Natural killer cell treated with Interleukin-12 subunit alpha and Interleukin-12 subunit beta and Interleukin-15 and Interleukin-18, amount 100 ng/mL, for 72 hours (primary cell): ENCODE results near the gene SLC10A1. TPM values are rescaled to one million over a fixed set of nuclear protein-coding genes. Genes with fewer than 3 reads are reported as not detected.

Experiments
- ATAC-seq, 2 donors: fragments of 150-1000 bp; cut with Tn5 transposase in 1 of 2; sonication (Bioruptor Pico), chemical (Tn5 transposase) in 1 of 2; 2 replicates each; pipeline ENCODE4 v1.10.0; 2021
- DNase-seq: peaks from one replicate; pipeline ENCODE4 v3.0.0; 2022; ENCODE audit warnings: low spot score
- H3K27ac Mint-ChIP-seq, 2 donors: 1 replicate in 1 of 2; 2 replicates in 1 of 2; pipeline ENCODE4 v1.8.0; 2022; ENCODE audit warnings: mixed read lengths in 2 of 2, mild to moderate bottlenecking in 1 of 2, moderate library complexity in 1 of 2
- H3K27me3 Mint-ChIP-seq, 2 donors: 1 replicate in 1 of 2; 2 replicates in 1 of 2; pipeline ENCODE4 v1.8.0; 2022; ENCODE audit warnings: mixed read lengths in 2 of 2
- H3K36me3 Mint-ChIP-seq: one replicate; pipeline ENCODE4 v1.8.0; 2022; ENCODE audit warnings: mixed read lengths
- H3K4me1 Mint-ChIP-seq, 2 donors: 1 replicate in 1 of 2; 2 replicates in 1 of 2; pipeline ENCODE4 v1.8.0; 2022; ENCODE audit warnings: low read depth in 2 of 2, mixed read lengths in 2 of 2, mild to moderate bottlenecking in 1 of 2
- H3K4me3 Mint-ChIP-seq: one replicate; pipeline ENCODE4 v1.8.0; 2022; ENCODE audit warnings: mixed read lengths
- H3K9me3 Mint-ChIP-seq: 2 replicates; pipeline ENCODE4 v1.8.0; 2022; ENCODE audit warnings: mixed read lengths
- total RNA-seq, 2 donors: library from RNA; stranded (reverse); gene quantifications; one replicate each; pipeline ENCODE4 v1.2.3, GENCODE V29; 2022

The SLC10A1 gene
- total RNA-seq, 2 donors from 2014 or later, result not detected

DNA sequence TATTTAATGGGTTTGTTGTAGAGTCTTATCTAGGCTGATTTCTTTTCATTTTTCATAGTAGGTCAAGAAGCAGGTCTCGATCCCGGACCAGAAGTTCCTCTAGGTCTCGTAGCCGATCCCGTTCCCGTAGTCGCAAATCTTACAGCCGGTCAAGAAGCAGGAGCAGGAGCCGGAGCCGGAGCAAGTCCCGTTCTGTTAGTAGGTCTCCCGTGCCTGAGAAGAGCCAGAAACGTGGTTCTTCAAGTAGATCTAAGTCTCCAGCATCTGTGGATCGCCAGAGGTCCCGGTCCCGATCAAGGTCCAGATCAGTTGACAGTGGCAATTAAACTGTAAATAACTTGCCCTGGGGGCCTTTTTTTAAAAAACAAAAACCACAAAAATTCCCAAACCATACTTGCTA, 25.9 kb downstream of the SLC10A1 start:
- no peaks in the 10 kb centered on the region for H3K27me3 Mint-ChIP-seq
- DNase-seq (no peak), ATAC-seq (no peak)
- H3K4me1 Mint-ChIP-seq, result peaks cover 62 to 65% of the 10 kb centered on the region in 2 donors
- no peak overlapping the region for H3K4me3 Mint-ChIP-seq
- no peaks in the 10 kb centered on the region for H3K9me3 Mint-ChIP-seq
- H3K36me3 Mint-ChIP-seq, result peaks cover 56% of the 10 kb centered on the region
- H3K27ac Mint-ChIP-seq, result peak overlapping the region; percentile 12 to 38

DNA sequence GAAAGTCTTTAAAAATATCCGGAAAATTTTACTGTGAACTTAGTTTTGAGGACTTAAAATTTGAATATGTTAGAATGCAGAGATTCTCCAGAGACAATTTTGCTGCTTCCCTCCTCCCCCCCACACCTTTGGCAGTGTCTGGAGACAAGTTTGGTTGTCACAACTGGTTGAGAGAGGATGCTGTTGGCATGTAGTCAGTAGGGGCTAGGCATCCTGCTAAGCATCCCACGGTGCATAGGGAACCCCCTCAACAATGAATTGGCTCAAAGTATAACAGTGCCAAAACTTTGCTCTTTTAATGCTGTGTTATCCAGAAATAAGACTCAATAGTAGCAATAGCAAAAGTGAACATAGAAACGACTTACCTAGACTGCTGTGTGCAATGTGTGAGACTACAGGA, 26.5 kb downstream of the SLC10A1 start:
- no peaks in the 10 kb centered on the region for H3K9me3 Mint-ChIP-seq
- H3K4me1 Mint-ChIP-seq, result peaks cover 59 to 61% of the 10 kb centered on the region in 2 donors
- no peaks in the 10 kb centered on the region for H3K27me3 Mint-ChIP-seq
- H3K27ac Mint-ChIP-seq, result peak overlapping the region; percentile 12 to 38
- DNase-seq (no peak), ATAC-seq (no peak)
- H3K36me3 Mint-ChIP-seq, result peaks cover 50% of the 10 kb centered on the region
- peak overlapping the region; percentile 93 for H3K4me3 Mint-ChIP-seq

DNA sequence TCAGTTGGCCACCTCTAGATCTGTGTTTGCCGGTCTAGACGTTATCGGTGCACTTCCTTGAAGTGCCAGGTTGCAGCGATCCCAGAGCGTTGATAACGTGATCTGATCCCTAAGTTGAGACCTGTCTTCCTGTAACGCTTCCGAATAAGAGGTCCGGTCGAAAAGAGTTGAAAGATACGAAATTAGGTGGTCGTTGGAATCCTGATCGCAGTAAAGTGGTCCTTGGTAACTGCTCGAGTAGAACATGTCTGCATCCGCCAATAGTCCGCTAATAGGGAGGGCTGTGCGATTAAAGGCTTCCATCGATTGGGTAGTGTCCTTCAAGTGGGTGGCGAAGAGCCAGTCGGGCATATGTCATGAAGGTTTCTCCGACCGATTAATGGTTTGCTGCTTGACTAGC, 27.4 kb downstream of the SLC10A1 start:
- Mint-ChIP-seq H3K27me3 (no peaks in the 10 kb centered on the region), H3K9me3 (no peaks in the 10 kb centered on the region), H3K27ac (peak overlapping the region; percentile 12 to 38), H3K4me3 (peak overlapping the region; percentile 93), H3K4me1 (peaks cover 54 to 58% of the 10 kb centered on the region in 2 donors), H3K36me3 (peaks cover 44% of the 10 kb centered on the region)
- DNase-seq (no peak), ATAC-seq (no peak)

DNA sequence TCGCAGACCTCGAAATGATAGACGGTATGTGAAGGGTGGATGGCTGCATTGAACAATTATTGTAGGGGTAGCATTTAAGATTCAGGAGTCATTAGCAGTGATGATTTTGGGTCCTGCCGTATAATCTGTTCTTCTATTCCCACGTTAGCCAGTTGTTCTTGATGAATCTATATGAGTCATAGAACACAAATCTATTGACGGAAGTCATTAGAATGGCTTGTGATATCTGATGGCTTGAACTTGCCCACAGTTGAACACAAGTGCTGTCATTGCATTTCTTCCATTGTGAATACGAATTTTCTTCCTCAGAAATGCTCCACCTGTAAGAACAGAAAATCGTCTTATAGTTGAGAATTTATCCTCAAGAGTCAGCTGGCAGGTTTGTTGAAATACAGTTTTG, 28.2 kb downstream of the SLC10A1 start:
- Mint-ChIP-seq H3K27ac (peak overlapping the region; percentile 99 to 100), H3K4me3 (peak overlapping the region; percentile 93), H3K9me3 (peaks cover 2% of the 10 kb centered on the region), H3K36me3 (peaks cover 49% of the 10 kb centered on the region), H3K4me1 (peaks cover 58 to 62% of the 10 kb centered on the region in 2 donors), H3K27me3 (no peaks in the 10 kb centered on the region)
- no peak for DNase-seq
- no peak for ATAC-seq

DNA sequence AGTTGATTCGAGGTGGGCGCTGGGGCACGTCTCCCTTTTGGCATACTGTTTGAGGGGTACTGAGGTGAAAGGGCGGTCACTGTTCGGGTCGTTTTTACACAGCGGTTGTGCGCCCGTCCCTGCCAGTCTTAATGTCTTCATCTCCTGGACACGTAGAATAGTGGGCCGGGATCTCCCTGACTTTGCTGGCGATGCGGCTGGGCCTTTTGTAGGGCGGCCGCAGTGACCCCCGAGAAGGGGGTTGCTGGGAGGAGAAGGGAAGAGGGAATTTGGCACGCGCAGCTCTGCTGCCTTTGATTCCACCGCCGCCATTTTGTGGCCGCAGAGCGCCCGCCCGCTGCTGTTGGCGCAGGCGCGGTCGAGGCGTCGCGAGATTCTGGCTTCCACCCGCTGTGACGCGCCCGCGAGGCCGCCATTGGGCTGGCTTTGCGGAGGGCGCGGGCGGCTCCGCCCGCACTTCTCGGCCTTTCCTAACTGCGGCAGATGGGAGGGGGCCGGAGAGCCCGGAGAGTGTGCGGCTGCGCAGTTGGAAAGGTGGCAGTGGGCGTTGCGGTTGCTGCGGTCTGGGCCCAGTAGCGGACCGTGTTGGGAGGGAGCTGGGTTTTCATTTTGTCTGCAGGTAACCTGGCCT, 29.6 kb downstream of the SLC10A1 start:
- ATAC-seq (peak; percentile 89 to 90), DNase-seq (peak; percentile 95)
- H3K9me3 Mint-ChIP-seq, result peaks cover 2% of the 10 kb centered on the region
- peaks cover 44% of the 10 kb centered on the region for H3K36me3 Mint-ChIP-seq
- peak overlapping the region; percentile 99 to 100 for H3K27ac Mint-ChIP-seq
- H3K4me3 Mint-ChIP-seq, result peak overlapping the region; percentile 93
- no peaks in the 10 kb centered on the region for H3K27me3 Mint-ChIP-seq
- H3K4me1 Mint-ChIP-seq, result peaks cover 54 to 56% of the 10 kb centered on the region in 2 donors

DNA sequence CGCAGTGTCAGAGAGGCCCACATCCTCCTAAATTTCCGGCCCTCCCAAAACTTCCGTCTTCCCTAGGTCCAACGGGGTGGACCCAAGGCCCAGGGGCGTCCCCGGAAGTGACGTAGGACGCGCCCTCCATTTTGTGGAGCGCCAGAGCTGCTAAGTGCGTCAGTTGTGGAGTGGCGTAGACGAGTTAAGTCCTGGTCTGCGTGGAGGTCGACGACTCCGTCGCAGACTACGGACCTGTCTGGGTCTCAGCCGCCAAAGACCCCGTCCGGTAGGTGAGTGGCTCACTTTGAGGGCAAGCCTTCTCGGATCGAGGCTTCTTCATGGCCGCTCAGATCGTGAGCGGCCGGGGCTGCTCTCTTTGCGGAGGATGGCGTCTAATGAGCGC, 30.1 kb downstream of the SLC10A1 start, which contains the start of gene SRSF5:
Gene SRSF5, plus strand, starts transcription at position 159 of the 385 bp plus-strand sequence. CDS start 1,015 bp downstream, outside the sequence.
- Mint-ChIP-seq H3K9me3 (peaks cover 2% of the 10 kb centered on the region), H3K4me1 (peaks cover 49 to 56% of the 10 kb centered on the region in 2 donors), H3K36me3 (peaks cover 44% of the 10 kb centered on the region), H3K27ac (peak within 1 kb of the TSS; percentile 99 to 100), H3K4me3 (peak within 1 kb of the TSS; percentile 93), H3K27me3 (no peaks in the 10 kb centered on the region)
- peak; percentile 97 for DNase-seq
- peak; percentile 94 for ATAC-seq

DNA sequence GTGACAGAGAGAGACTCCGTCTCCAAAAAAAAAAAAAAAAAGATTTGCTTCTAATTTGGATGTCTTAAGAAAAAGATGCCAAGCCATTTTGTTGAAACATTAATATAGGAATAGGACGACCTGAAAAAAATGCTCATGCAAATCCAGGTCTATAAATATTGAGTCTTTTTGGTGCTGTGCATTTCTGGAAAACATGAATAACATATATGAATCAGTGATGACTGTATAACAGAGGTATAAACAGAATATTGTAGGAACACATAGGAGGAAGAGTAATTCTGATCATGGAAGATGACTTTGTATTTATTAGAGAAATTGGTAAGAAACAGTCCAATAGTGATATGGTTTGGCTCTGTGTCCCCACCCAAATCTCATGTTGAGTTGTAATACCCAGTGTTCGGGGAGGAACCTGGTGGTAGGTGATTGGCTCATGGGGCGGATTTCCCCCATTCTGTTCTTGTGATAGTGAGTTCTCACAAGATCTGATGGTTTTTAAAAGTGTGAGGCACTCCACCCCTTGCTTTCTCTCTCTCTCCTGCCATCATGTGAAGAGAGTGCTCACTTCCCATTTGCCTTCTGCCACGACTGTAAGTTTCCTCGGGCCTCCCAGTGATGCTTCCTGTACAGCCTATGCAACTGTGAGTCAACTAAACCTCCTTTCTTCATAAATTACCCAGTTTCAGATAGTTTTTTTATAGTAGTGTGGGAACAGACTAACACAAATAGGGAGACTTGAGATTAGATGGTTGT, 33.1 kb downstream of the SLC10A1 start:
- Mint-ChIP-seq H3K27me3 (no peaks in the 10 kb centered on the region), H3K4me3 (peak overlapping the region; percentile 38), H3K9me3 (peaks cover 2% of the 10 kb centered on the region), H3K27ac (peak overlapping the region; percentile 58 to 79), H3K36me3 (peaks cover 23% of the 10 kb centered on the region), H3K4me1 (peaks cover 32 to 33% of the 10 kb centered on the region in 2 donors)
- no peak for DNase-seq
- ATAC-seq, result no peak

DNA sequence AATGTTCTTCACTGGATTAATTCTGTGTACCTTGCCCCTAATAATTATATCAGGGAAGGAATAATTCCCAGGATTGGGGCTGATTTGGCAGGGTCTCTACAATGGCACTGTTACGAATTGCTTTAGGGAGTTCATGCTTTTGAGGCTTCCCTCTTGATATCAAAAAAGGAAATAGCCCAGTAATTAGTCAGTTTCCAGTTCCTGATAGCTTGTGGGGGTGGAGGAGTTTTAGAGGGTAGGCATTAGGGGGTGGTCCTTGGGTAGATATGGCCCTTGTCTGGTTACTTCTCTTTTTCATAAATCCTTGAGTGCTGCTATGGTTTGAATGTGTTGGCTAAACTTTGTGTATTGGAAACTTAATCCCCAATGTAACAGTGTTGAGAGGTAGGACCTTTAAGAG, 36.2 kb downstream of the SLC10A1 start:
- Mint-ChIP-seq H3K4me1 (peaks cover 9% of the 10 kb centered on the region in 2 donors), H3K27me3 (no peaks in the 10 kb centered on the region), H3K36me3 (peaks cover 7% of the 10 kb centered on the region), H3K9me3 (peaks cover 2% of the 10 kb centered on the region), H3K27ac (no peak overlapping the region), H3K4me3 (no peak overlapping the region)
- ATAC-seq (no peak), DNase-seq (no peak)

DNA sequence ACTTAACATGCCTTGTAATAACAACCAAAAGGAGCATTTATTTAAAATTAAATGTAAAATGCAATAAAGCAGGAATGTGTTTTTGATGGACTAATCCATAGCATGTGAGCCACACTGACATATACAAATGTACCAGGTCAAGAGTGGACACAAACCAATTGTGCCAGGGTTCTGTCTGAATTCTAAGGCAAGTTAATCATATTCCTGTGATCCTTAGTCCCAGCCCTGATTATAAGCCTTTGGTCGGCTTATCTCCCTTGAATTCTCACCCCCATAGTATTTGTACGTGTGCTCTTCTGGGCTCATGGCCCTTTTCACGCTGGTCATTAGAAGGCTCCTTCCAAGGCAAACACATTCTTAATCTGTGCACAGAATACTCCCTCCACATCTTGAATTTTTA, 40.7 kb downstream of the SLC10A1 start:
- Mint-ChIP-seq H3K27ac (no peak overlapping the region), H3K4me3 (no peak overlapping the region), H3K4me1 (peaks cover 5 to 16% of the 10 kb centered on the region in 2 donors), H3K36me3 (no peaks in the 10 kb centered on the region), H3K9me3 (no peaks in the 10 kb centered on the region), H3K27me3 (no peaks in the 10 kb centered on the region)
- DNase-seq (no peak), ATAC-seq (no peak)

DNA sequence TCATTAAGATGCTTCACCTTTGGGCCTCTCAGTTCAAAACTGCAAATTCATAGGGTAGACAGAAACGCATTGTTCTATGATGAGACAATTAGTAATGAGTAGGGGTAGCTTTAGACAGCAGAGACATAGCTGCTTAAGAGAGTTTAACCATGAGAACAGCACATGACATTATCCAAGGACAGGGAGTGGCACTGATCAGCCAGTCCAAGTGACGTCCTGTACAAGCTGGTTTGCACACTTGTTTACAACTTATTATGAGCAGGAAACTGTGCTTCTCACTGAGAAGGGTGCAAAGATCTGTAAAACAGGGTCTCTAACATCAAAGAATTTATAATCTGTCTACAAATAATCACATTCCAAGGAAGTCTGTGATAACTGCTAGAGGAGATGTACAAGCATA, 41.3 kb downstream of the SLC10A1 start:
- Mint-ChIP-seq H3K27ac (no peak overlapping the region), H3K4me1 (peaks cover 5 to 16% of the 10 kb centered on the region in 2 donors), H3K36me3 (no peaks in the 10 kb centered on the region), H3K27me3 (no peaks in the 10 kb centered on the region), H3K9me3 (no peaks in the 10 kb centered on the region), H3K4me3 (no peak overlapping the region)
- ATAC-seq (no peak), DNase-seq (no peak)

DNA sequence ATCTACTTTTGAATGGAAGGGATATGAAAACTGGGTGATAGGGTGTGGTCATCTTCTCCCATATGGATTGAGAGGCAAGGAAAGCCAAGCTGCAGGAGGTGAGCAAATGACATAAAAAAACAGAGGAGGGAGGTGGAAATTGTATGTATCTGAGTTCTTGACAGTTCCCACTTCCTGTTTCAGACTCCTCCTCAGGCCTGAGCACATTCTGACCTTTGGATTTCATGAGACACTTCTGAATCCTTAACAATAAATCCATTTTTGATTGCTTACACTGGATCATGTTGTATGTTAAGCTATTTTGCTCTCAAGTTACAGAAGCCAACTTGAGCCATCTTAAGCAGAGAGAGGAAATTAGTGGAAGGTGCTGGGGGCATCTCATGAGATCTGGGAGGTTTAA, 41.7 kb downstream of the SLC10A1 start:
- H3K4me1 Mint-ChIP-seq, result peaks cover 5 to 16% of the 10 kb centered on the region in 2 donors
- no peak overlapping the region for H3K4me3 Mint-ChIP-seq
- H3K27ac Mint-ChIP-seq, result no peak overlapping the region
- DNase-seq (no peak), ATAC-seq (no peak)
- no peaks in the 10 kb centered on the region for H3K36me3 Mint-ChIP-seq
- no peaks in the 10 kb centered on the region for H3K9me3 Mint-ChIP-seq
- no peaks in the 10 kb centered on the region for H3K27me3 Mint-ChIP-seq

DNA sequence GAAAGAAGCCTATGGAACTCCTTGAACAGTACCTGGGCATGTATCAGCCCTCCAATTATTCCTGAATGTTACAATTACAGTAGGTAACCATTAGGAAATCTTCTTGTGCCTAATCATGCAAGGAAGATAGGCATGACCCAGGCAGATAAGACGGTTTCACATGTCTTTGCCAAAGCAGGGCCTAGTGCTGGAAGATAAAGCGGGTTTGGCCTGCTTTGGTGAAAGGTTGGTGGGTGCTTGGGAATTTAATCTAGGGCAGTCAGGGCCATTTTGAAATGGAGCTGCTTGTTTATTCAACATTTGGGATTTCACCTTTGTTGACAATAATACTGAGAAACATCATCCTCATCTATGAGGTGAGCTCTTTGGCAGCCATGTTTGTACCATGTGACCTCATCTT, 42.6 kb downstream of the SLC10A1 start:
- ATAC-seq, result no peak
- Mint-ChIP-seq H3K4me1 (peaks cover 5 to 16% of the 10 kb centered on the region in 2 donors), H3K4me3 (no peak overlapping the region), H3K27ac (peak overlapping the region in 1 of 2 donors; percentile 31), H3K36me3 (no peaks in the 10 kb centered on the region), H3K9me3 (no peaks in the 10 kb centered on the region), H3K27me3 (no peaks in the 10 kb centered on the region)
- DNase-seq, result no peak

DNA sequence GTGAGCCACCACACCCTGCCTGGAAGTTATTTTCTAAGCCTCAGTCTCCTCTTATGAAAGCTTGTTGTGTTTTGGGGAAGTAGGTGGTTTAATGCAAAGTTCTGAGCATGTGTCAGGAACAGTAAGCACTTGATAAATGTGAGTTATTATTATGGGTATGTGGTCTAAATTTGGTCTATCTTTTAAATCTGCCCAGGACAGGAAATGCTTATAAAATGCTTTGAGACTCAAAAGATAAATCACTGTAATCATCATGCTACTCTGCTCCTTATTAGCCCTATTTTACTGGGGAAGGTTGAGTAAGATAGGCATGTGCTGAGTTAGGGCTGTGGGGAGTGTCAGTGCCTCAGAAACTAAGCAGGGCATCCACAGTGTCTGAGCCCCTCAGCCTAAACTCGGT, 43.2 kb downstream of the SLC10A1 start:
- H3K27ac Mint-ChIP-seq, result peak overlapping the region in 1 of 2 donors; percentile 31
- H3K4me3 Mint-ChIP-seq, result no peak overlapping the region
- ATAC-seq, result no peak
- H3K4me1 Mint-ChIP-seq, result peaks cover 5 to 16% of the 10 kb centered on the region in 2 donors
- no peaks in the 10 kb centered on the region for H3K9me3 Mint-ChIP-seq
- no peak for DNase-seq
- H3K36me3 Mint-ChIP-seq, result no peaks in the 10 kb centered on the region
- no peaks in the 10 kb centered on the region for H3K27me3 Mint-ChIP-seq

DNA sequence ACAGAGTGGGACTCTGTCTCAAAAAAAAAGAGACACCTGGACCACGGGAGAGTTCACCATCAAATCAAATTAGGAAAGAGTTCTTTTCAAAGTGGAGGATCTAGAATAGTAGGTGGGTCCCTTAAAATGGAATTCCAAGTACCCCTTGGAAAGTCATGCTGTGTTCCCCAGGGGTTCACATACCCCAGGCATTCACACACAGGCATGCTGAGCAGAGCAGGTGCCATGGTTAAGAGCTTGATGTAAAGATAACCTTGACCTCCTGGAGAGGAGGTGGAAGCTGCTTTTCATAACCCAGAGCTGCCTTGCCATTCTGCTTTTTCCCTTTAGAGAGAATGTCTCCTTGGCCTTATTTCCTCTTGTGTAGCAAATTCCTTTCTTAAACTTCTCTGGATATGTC, 44.3 kb downstream of the SLC10A1 start:
- Mint-ChIP-seq H3K27me3 (no peaks in the 10 kb centered on the region), H3K9me3 (no peaks in the 10 kb centered on the region), H3K4me3 (no peak overlapping the region), H3K4me1 (peaks cover 5 to 16% of the 10 kb centered on the region in 2 donors), H3K27ac (no peak overlapping the region), H3K36me3 (no peaks in the 10 kb centered on the region)
- no peak for DNase-seq
- ATAC-seq, result no peak
